Hepatocyte (in vitro differentiated cells): ENCODE data around the gene SHCBP1. TPM values are rescaled to one million over a fixed set of nuclear protein-coding genes. Genes with fewer than 3 reads are reported as not detected.
"Not testable (repeated sequence)": the region's sequence is repeated elsewhere in the genome, so short reads cannot be mapped to it uniquely, and the experiment has no call there.

Source experiments
- DNase-seq: peaks from one replicate; pipeline ENCODE4 v3.0.0-alpha.2; 2016; ENCODE audit warnings: low spot score
- H2AFZ ChIP-seq: fragments of 200-600 bp; sonication (generic); 2 replicates; pipeline ENCODE4 v1.6.0; 2016; ENCODE audit warnings: antibody characterized with exemption, mild to moderate bottlenecking
- H3K27ac ChIP-seq: fragments of 200-600 bp; sonication (generic); 2 replicates; pipeline ENCODE4 v1.5.1; 2016; ENCODE audit warnings: mild to moderate bottlenecking
- H3K27me3 ChIP-seq: fragments of 200-600 bp; sonication (generic); 2 replicates; pipeline ENCODE4 v1.6.1; 2016
- H3K36me3 ChIP-seq: fragments of 200-600 bp; sonication (generic); replicated peaks from 2 replicates; pipeline ENCODE4 v1.5.1; 2016; ENCODE audit warnings: low read depth; ENCODE audit not compliant: insufficient read depth
- H3K4me1 ChIP-seq: fragments of 200-600 bp; sonication (generic); 2 replicates; pipeline ENCODE4 v1.5.1; 2016; ENCODE audit warnings: mild to moderate bottlenecking, moderate library complexity; ENCODE audit not compliant: insufficient read depth
- H3K4me2 ChIP-seq: fragments of 200-600 bp; sonication (generic); 2 replicates; pipeline ENCODE4 v1.6.0; 2016
- H3K4me3 ChIP-seq: fragments of 200-600 bp; sonication (generic); 2 replicates; pipeline ENCODE4 v1.5.1; 2016; ENCODE audit warnings: mild to moderate bottlenecking
- H3K79me2 ChIP-seq: fragments of 200-600 bp; sonication (generic); 2 replicates; pipeline ENCODE4 v1.6.0; 2017; ENCODE audit warnings: mild to moderate bottlenecking
- H3K9me2 ChIP-seq: fragments of 200-600 bp; sonication (generic); replicated peaks from 2 replicates; pipeline ENCODE4 v1.6.0; 2017; ENCODE audit warnings: mild to moderate bottlenecking; ENCODE audit not compliant: insufficient read depth
- H3K9me3 ChIP-seq: fragments of 200-600 bp; sonication (generic); 2 replicates; pipeline ENCODE4 v1.5.1; 2016; ENCODE audit warnings: low read depth, mild to moderate bottlenecking
- H4K20me1 ChIP-seq: fragments of 200-600 bp; sonication (generic); 2 replicates; pipeline ENCODE4 v1.6.0; 2016; ENCODE audit warnings: mild to moderate bottlenecking; ENCODE audit not compliant: insufficient read depth, poor library complexity, severe bottlenecking
- EZH2 ChIP-seq: fragments of 200-600 bp; sonication (generic); IDR thresholded peaks from 2 replicates; pipeline ENCODE4 v1.6.1; 2016; ENCODE audit warnings: antibody characterized with exemption, mild to moderate bottlenecking, borderline replicate concordance
- EZH2phosphoT487 ChIP-seq: fragments of 200-600 bp; sonication (generic); IDR thresholded peaks from one replicate; pipeline ENCODE4 v1.6.1; 2018; ENCODE audit warnings: antibody characterized with exemption, mild to moderate bottlenecking, low read depth, moderate library complexity; ENCODE audit not compliant: unreplicated experiment, severe bottlenecking
- WGBS: methylation state at CpG from one replicate; pipeline ENCODE4 v1.1.6; 2016; ENCODE audit warnings: low lambda C conversion rate; ENCODE audit errors: missing lambda C conversion rate; 5-methylcytosine and 5-hydroxymethylcytosine counted together
- polyA plus RNA-seq: library from polyadenylated mRNA; unstranded; fragments of >200 nt; fragmentation: Nextera tagmentation; extraction: Ambion mirVana; gene quantifications from 2 replicates; pipeline ENCODE4 v1.2.1, GENCODE V29; 2016
- total RNA-seq: library from RNA; depleted of rRNA; stranded (reverse); fragments of >200 nt; gene quantifications from 2 replicates; pipeline ENCODE4 v1.2.3, GENCODE V29; 2014
- TF ChIP-seq, protein P1 (sequence below): fragments of 200-600 bp; sonication (generic); IDR thresholded peaks from 2 replicates; pipeline ENCODE4 v1.5.1; 2016; ENCODE audit warnings: antibody characterized with exemption, mild to moderate bottlenecking; ENCODE audit not compliant: poor library complexity

SHCBP1 gene
- total and polyA plus RNA-seq, 2 experiments from 2014 or later = 3.2 to 4.0 TPM

DNA sequence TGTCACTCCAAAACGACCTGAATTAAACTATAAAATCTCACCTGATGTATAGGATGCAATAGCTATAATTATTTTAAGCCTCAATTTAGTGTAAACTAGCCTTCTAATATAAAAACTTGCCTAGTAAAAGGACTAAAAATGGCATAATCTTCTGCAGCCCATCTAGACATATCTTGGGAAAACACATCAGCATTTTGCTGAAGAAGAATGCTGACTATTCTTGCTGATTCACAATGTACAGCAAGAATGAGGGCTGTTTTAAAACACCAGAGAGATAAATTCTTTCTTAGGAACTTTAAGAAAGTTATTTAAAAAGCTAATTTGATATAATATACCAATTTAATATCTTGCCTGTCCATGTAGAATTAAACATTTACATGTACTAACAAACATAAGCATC, 63.2 kb downstream of the SHCBP1 start:
- TF ChIP-seq, protein P1, sequence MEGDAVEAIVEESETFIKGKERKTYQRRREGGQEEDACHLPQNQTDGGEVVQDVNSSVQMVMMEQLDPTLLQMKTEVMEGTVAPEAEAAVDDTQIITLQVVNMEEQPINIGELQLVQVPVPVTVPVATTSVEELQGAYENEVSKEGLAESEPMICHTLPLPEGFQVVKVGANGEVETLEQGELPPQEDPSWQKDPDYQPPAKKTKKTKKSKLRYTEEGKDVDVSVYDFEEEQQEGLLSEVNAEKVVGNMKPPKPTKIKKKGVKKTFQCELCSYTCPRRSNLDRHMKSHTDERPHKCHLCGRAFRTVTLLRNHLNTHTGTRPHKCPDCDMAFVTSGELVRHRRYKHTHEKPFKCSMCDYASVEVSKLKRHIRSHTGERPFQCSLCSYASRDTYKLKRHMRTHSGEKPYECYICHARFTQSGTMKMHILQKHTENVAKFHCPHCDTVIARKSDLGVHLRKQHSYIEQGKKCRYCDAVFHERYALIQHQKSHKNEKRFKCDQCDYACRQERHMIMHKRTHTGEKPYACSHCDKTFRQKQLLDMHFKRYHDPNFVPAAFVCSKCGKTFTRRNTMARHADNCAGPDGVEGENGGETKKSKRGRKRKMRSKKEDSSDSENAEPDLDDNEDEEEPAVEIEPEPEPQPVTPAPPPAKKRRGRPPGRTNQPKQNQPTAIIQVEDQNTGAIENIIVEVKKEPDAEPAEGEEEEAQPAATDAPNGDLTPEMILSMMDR = no peak
- TF ChIP-seq EZH2phosphoT487 (no peak), EZH2 (no peak)
- H3K27ac ChIP-seq = no peak overlapping the region
- H3K36me3 ChIP-seq = no peaks in the 10 kb centered on the region
- H3K9me2 ChIP-seq = no peaks in the 10 kb centered on the region
- no peak overlapping the region for H3K4me3 ChIP-seq
- H3K79me2 ChIP-seq = no peaks in the 10 kb centered on the region
- H3K4me2 ChIP-seq = no peak overlapping the region
- WGBS = 32% methylated on average over 1 of the region's 1 CpG
- no peaks in the 10 kb centered on the region for H3K9me3 ChIP-seq
- H4K20me1 ChIP-seq = no peaks in the 10 kb centered on the region
- no peak for DNase-seq
- no peaks in the 10 kb centered on the region for H3K27me3 ChIP-seq
- no peaks in the 10 kb centered on the region for H3K4me1 ChIP-seq
- no peak overlapping the region for H2AFZ ChIP-seq

DNA sequence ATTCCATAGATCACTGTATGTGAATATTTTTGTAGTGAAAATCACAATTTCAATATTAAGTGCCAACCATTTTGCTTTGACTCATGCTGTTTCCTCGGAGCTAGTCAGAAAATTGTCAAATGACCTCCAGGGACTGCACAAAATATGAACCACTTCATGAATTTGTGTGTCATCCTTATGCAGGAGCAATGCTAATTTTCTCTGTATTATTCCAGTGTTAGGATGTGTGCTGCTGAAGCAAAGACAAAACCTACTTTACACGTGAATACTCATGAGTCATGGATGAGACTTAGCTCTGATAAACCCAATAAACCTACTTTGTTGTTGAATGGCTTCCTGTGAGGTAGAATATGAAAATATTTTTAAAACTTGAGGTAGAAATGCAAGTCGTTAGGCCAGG, 65.2 kb downstream of the SHCBP1 start:
- no peak overlapping the region for H3K4me3 ChIP-seq
- DNase-seq = no peak
- no peaks in the 10 kb centered on the region for H3K27me3 ChIP-seq
- H3K79me2 ChIP-seq = no peaks in the 10 kb centered on the region
- WGBS = 81% methylated on average over 3 of the region's 3 CpGs
- H3K27ac ChIP-seq = no peak overlapping the region
- no peaks in the 10 kb centered on the region for H3K9me3 ChIP-seq
- no peak for TF ChIP-seq EZH2phosphoT487
- no peak for TF ChIP-seq EZH2
- TF ChIP-seq, protein P1 = no peak
- no peaks in the 10 kb centered on the region for H4K20me1 ChIP-seq
- no peaks in the 10 kb centered on the region for H3K9me2 ChIP-seq
- H3K36me3 ChIP-seq = no peaks in the 10 kb centered on the region
- H3K4me1 ChIP-seq = no peaks in the 10 kb centered on the region
- H3K4me2 ChIP-seq = no peak overlapping the region
- no peak overlapping the region for H2AFZ ChIP-seq

DNA sequence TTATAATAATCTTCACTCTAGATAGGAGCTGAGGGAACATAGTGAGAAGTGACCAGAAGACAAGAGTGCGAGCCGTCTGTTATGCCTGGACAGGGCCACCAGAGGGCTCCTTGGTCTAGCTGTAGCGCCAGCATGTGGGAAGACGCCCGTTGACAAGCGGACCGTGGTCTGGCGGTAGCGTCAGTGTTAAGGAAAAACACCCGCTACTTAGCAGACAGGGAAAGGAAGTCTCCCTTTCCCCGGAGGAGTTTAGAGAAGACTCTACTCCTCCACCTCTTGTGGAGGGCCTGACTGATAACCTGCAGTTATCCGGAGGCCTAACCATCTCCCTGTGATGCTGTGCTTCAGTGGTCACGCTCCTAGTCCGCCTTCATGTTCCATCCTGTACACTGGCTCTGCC, 66.7 kb downstream of the SHCBP1 start:
- not testable (repeated sequence) for H3K27ac ChIP-seq, H3K9me2 ChIP-seq, H3K27me3 ChIP-seq, H3K36me3 ChIP-seq, H2AFZ ChIP-seq, H3K9me3 ChIP-seq, H3K79me2 ChIP-seq, H3K4me1 ChIP-seq, H4K20me1 ChIP-seq, H3K4me3 ChIP-seq
- peak; percentile 80 for DNase-seq
- WGBS = 21% methylated on average over 14 of the region's 14 CpGs
- peak overlapping the region; percentile 64 for H3K4me2 ChIP-seq
- TF ChIP-seq, protein P1 = peak; percentile 80

DNA sequence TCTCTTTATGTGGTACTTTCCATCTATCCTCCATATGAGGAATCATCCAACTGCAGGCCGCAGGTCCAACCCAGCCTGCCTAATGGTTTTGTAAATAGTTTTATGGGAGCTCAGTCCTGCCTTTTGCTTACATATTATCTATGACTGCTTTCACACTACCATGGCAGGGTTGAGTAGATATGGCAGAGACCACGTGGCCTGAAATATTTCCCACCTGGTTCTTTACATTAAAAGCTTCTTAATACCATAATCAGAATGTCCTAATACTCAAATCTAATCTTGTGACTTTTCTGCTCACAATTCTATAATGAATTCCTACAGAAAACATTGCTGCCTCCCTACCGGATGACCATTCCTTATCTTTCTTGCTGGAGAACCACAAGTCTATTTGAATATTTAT, 71.7 kb downstream of the SHCBP1 start:
- H3K27ac ChIP-seq = no peak overlapping the region
- H3K9me2 ChIP-seq = no peaks in the 10 kb centered on the region
- no peaks in the 10 kb centered on the region for H3K4me1 ChIP-seq
- no peak overlapping the region for H3K4me3 ChIP-seq
- H3K9me3 ChIP-seq = no peaks in the 10 kb centered on the region
- DNase-seq = no peak
- H3K27me3 ChIP-seq = no peaks in the 10 kb centered on the region
- H3K36me3 ChIP-seq = no peaks in the 10 kb centered on the region
- 57% methylated on average over 3 of the region's 3 CpGs for WGBS
- no peaks in the 10 kb centered on the region for H3K79me2 ChIP-seq
- no peak overlapping the region for H2AFZ ChIP-seq
- TF ChIP-seq EZH2 = no peak
- TF ChIP-seq, protein P1 = no peak
- TF ChIP-seq EZH2phosphoT487 = no peak
- H4K20me1 ChIP-seq = no peaks in the 10 kb centered on the region
- H3K4me2 ChIP-seq = no peak overlapping the region
